ENCODE data around the gene STARD9. TPM values are rescaled to one million over a fixed set of nuclear protein-coding genes. Genes with fewer than 3 reads are reported as not detected.

STARD9 gene
- total and polyA plus RNA-seq, 10 of the 15 experiments (the other 5 are each of a cell fraction or from before 2014, with no cell fraction given) = 0.58 to 11.5 (median 6.1) TPM

DNA sequence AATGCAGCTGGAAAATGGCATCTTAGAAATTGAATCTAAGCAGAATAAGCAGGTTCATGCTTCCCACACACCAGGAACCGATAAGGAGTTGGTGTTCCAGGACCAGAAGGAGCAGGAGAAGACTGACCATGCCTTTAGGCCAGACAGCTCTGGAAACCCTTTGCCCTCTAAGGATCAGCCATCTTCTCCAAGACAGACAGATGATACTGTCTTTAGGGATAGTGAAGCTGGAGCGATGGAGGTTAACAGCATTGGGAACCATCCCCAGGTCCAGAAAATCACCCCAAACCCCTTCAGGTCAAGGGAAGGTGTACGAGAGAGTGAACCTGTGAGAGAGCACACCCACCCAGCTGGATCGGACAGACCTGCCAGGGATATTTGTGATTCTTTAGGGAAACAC, 112.3 kb downstream of the STARD9 start:
- H3K79me2 ChIP-seq (ENCODE audit: control insufficient read depth, insufficient read depth, low read length) = no peaks in the 10 kb centered on the region
- H2AFZ ChIP-seq (ENCODE audit: control insufficient read depth, low read depth, low read length) = no peak overlapping the region
- SMC1A ChIA-PET (ENCODE audit: uncharacterized antibody, unreplicated experiment) = no interaction called here
- CTCF ChIA-PET = interaction anchor here (1.1 kb wide), 1 partner anchor 18 kb away, joined by 4 read pairs; no protein-coding TSS in a partner anchor
- peaks cover 0 to 7% of the 10 kb centered on the region in 2 experiments; a peak in 3 of 4 replicates for H3K36me3 ChIP-seq (ENCODE audit: control insufficient read depth in 2 of 2, insufficient read depth in 2 of 2, low read length in 1 of 2)
- no peak for ATAC-seq
- H3K4me1 ChIP-seq (ENCODE audit: control insufficient read depth, insufficient read depth, low read length) = no peaks in the 10 kb centered on the region
- no peaks in the 10 kb centered on the region for H4K20me1 ChIP-seq (ENCODE audit: control insufficient read depth, insufficient read depth)
- POLR2A ChIA-PET = no interaction called here
- H3K27ac ChIP-seq (ENCODE audit: control insufficient read depth, insufficient read depth) = no peak overlapping the region
- in situ Hi-C loops (cut with MboI) = no loop called here
- DNase-seq (ENCODE audit: low read depth, low spot score) = no peak
- H3K9ac ChIP-seq (ENCODE audit: control insufficient read depth, insufficient read depth, low read length) = no peak overlapping the region
- H3K4me2 ChIP-seq (ENCODE audit: control insufficient read depth, insufficient read depth) = no peak overlapping the region
- intact Hi-C loops (cut with micrococcal nuclease; ENCODE audit: unreplicated experiment) = no loop called here
- TF ChIP-seq BRCA1 (IDR thresholded peaks at IDR 0.05; ENCODE audit: low read depth, low read length) (no peak), CHD1 (IDR thresholded peaks at IDR 0.05; ENCODE audit: low read depth, low read length) (no peak)
- WGBS (ENCODE audit: insufficient coverage, insufficient replicate concordance, low lambda C conversion rate, missing lambda C conversion rate) = 95% methylated on average over 4 of the region's 4 CpGs
- RAD21 ChIA-PET (ENCODE audit: unreplicated experiment) = no interaction called here
- no peaks in the 10 kb centered on the region for H3K9me3 ChIP-seq (replicated peaks; ENCODE audit: control insufficient read depth, insufficient read depth, low read length)
- H3K4me3 ChIP-seq = no peak overlapping the region
- no peak for FAIRE-seq
- H3K27me3 ChIP-seq (replicated peaks in 1 of 2; ENCODE audit: control insufficient read depth in 2 of 2, insufficient read depth in 2 of 2, low read length in 1 of 2) = no peaks in the 10 kb centered on the region
- BruUV-seq (replicated peaks) = no TSS peak

DNA sequence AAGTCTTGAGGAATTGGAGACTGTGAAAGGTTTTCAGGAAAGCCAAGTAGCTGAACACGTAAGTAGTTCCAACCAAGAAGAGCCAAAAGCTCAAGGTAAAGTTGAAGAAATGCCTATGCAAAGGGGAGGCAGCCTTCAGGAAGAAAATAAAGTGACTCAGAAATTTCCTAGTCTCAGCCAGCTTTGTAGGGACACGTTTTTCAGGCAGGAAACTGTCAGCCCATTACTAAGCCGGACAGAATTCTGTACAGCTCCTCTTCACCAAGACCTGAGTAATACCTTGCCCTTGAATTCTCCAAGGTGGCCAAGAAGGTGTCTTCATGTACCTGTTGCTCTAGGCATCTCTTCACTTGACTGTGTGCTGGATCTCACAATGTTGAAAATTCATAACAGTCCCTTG, 112.9 kb downstream of the STARD9 start:
- H3K36me3 ChIP-seq (ENCODE audit: control insufficient read depth in 2 of 2, insufficient read depth in 2 of 2, low read length in 1 of 2) = peaks cover 0 to 7% of the 10 kb centered on the region in 2 experiments; a peak in 3 of 4 replicates
- no peaks in the 10 kb centered on the region for H3K4me1 ChIP-seq (ENCODE audit: control insufficient read depth, insufficient read depth, low read length)
- no peaks in the 10 kb centered on the region for H3K27me3 ChIP-seq (replicated peaks in 1 of 2; ENCODE audit: control insufficient read depth in 2 of 2, insufficient read depth in 2 of 2, low read length in 1 of 2)
- FAIRE-seq = no peak
- RAD21 ChIA-PET (ENCODE audit: unreplicated experiment) = no interaction called here
- no peak overlapping the region for H3K4me3 ChIP-seq
- DNase-seq (ENCODE audit: low read depth, low spot score) = no peak
- intact Hi-C loops (cut with micrococcal nuclease; ENCODE audit: unreplicated experiment) = no loop called here
- no peak overlapping the region for H2AFZ ChIP-seq (ENCODE audit: control insufficient read depth, low read depth, low read length)
- POLR2A ChIA-PET = no interaction called here
- WGBS (ENCODE audit: insufficient coverage, insufficient replicate concordance, low lambda C conversion rate, missing lambda C conversion rate) = 65% methylated on average over 3 of the region's 3 CpGs
- in situ Hi-C loops (cut with MboI) = no loop called here
- no peak overlapping the region for H3K4me2 ChIP-seq (ENCODE audit: control insufficient read depth, insufficient read depth)
- H3K79me2 ChIP-seq (ENCODE audit: control insufficient read depth, insufficient read depth, low read length) = no peaks in the 10 kb centered on the region
- no TSS peak for BruUV-seq (replicated peaks)
- CTCF ChIA-PET = no interaction called here
- H3K27ac ChIP-seq (ENCODE audit: control insufficient read depth, insufficient read depth) = no peak overlapping the region
- no peak overlapping the region for H3K9ac ChIP-seq (ENCODE audit: control insufficient read depth, insufficient read depth, low read length)
- no peaks in the 10 kb centered on the region for H3K9me3 ChIP-seq (replicated peaks; ENCODE audit: control insufficient read depth, insufficient read depth, low read length)
- H4K20me1 ChIP-seq (ENCODE audit: control insufficient read depth, insufficient read depth) = no peaks in the 10 kb centered on the region
- SMC1A ChIA-PET (ENCODE audit: uncharacterized antibody, unreplicated experiment) = no interaction called here
- ATAC-seq = no peak
- no peak for TF ChIP-seq IRF4 (IDR thresholded peaks at IDR 0.05; ENCODE audit: low read depth, low read length)
- TF ChIP-seq GABPA (IDR thresholded peaks at IDR 0.05; ENCODE audit: low read depth) = no peak
- TF ChIP-seq PAX5 (IDR thresholded peaks at IDR 0.05; ENCODE audit: borderline replicate concordance, low read depth, low read length) = no peak
- no peak for TF ChIP-seq ZNF622 (IDR thresholded peaks at IDR 0.05)
- no peak for TF ChIP-seq HCFC1 (IDR thresholded peaks at IDR 0.05; ENCODE audit: low read length)
- no peak for TF ChIP-seq GATAD2B (conservative IDR thresholded peaks at IDR 0.05; ENCODE audit: low read depth)
- no peak for TF ChIP-seq EGR1 (IDR thresholded peaks at IDR 0.05; ENCODE audit: borderline replicate concordance in 1 of 2, low read depth in 2 of 2, low read length in 2 of 2)
- TF ChIP-seq HDAC6 (IDR thresholded peaks at IDR 0.05; ENCODE audit: unreplicated experiment) = no peak
- TF ChIP-seq SREBF2 (IDR thresholded peaks at IDR 0.05; ENCODE audit: low read length) = no peak
- TF ChIP-seq SPI1 (IDR thresholded peaks at IDR 0.05; ENCODE audit: borderline replicate concordance, insufficient read depth, low read depth, low read length) = no peak
- TF ChIP-seq RELA (IDR thresholded peaks at IDR 0.05; ENCODE audit: borderline replicate concordance, partially characterized antibody) = no peak
- no peak for TF ChIP-seq PAX8 (IDR thresholded peaks at IDR 0.05)
- TF ChIP-seq MXI1 (IDR thresholded peaks at IDR 0.05; ENCODE audit: low read depth, low read length) = no peak
- no peak for TF ChIP-seq BHLHE40 (IDR thresholded peaks at IDR 0.05; ENCODE audit: borderline replicate concordance in 1 of 2, low read depth in 2 of 2, low read length in 1 of 2)
- no peak for TF ChIP-seq SRF (IDR thresholded peaks at IDR 0.05; ENCODE audit: low read depth in 2 of 2, low read length in 2 of 2)
- no peak for TF ChIP-seq ASH2L (IDR thresholded peaks at IDR 0.05; ENCODE audit: borderline replicate concordance, low read depth)

Data from GM12878 (cell line).